Kidney (tissue), 14 donors: Measurements from ENCODE around the gene SNX10. TPM values are rescaled to one million over a fixed set of nuclear protein-coding genes. Genes with fewer than 3 reads are reported as not detected.

Experiments used
- DNase-seq, 5 donors: peaks; one replicate each; pipeline ENCODE4 v3.0.0-alpha.2; 2013 to 2020
- FAIRE-seq: peaks from 2 replicates; lab custom pipeline; 2012; peaks lifted over from hg19 to GRCh38; lab: Jason Lieb, UNC
- H3K27ac ChIP-seq, 2 donors: one replicate each; pipeline ENCODE4 v1.7.0; 2013; ENCODE audit warnings: low read depth in 2 of 2, low read length in 2 of 2, inconsistent platforms in 1 of 2
- H3K27me3 ChIP-seq: one replicate; pipeline ENCODE4 v1.7.1; 2013; ENCODE audit warnings: low read length, inconsistent platforms; ENCODE audit not compliant: control insufficient read depth, insufficient read depth
- H3K36me3 ChIP-seq, 3 donors: one replicate each; pipeline versions ENCODE4 v1.7.0 to v1.7.1; 2013; ENCODE audit warnings: low read length in 3 of 3, control low read depth in 1 of 3, inconsistent platforms in 1 of 3; ENCODE audit not compliant: insufficient read depth in 3 of 3, control insufficient read depth in 2 of 3
- H3K4me1 ChIP-seq, 3 donors: one replicate each; pipeline versions ENCODE4 v1.7.0 to v1.7.1; 2013; ENCODE audit warnings: low read length in 3 of 3, inconsistent platforms in 1 of 3, low read depth in 1 of 3; ENCODE audit not compliant: control insufficient read depth in 2 of 3, insufficient read depth in 2 of 3
- H3K4me3 ChIP-seq, 3 donors: one replicate each; pipeline versions ENCODE4 v1.7.0 to v1.8.1; 2013; ENCODE audit warnings: low read length in 3 of 3, control low read depth in 1 of 3, inconsistent platforms in 1 of 3
- H3K9ac ChIP-seq, 3 donors: one replicate each; pipeline versions ENCODE4 v1.7.0 to v1.7.1; 2013; ENCODE audit warnings: low read length in 3 of 3, control low read depth in 1 of 3, inconsistent platforms in 1 of 3
- H3K9me3 ChIP-seq, 3 donors: one replicate each; pipeline versions ENCODE4 v1.7.0 to v1.7.1; 2013; ENCODE audit warnings: low read length in 3 of 3, control low read depth in 1 of 3, inconsistent platforms in 1 of 3; ENCODE audit not compliant: control insufficient read depth in 2 of 3, insufficient read depth in 1 of 3
- CTCF ChIP-seq: IDR thresholded peaks from 3 replicates; pipeline ENCODE4 v1.5.1; 2012; ENCODE audit warnings: mild to moderate bottlenecking, moderate library complexity, borderline replicate concordance; ENCODE audit not compliant: insufficient read depth; ENCODE audit errors: extremely low read depth
- intact Hi-C: fragments of 100-400 bp; cut with DNase I; formaldehyde crosslinking; loops from one replicate; pipeline ENCODE4 v1.11.1; 2022
- polyA plus RNA-seq: library from polyadenylated mRNA; stranded (reverse); fragments of 350-450 nt; fragmentation: Illumina TruSeq; extraction: RNeasy Lipid Tissue Mini Kit (QIAGEN cat#74804); gene quantifications from one replicate; pipeline ENCODE4 v1.2.3, GENCODE V29; 2014; ENCODE audit warnings: low read depth, low replicate concordance; ENCODE audit not compliant: insufficient read depth
- total RNA-seq: library from RNA; stranded (reverse); fragmentation: NEBNext Ultra II Directional; extraction: Animal tissue kit (Norgen Biotek cat#: 25700); gene quantifications from one replicate; pipeline ENCODE4 v1.2.1, GENCODE V29; 2021
- donor health status: control.
- donor health status: control.
- donor health status: control.
- donor health status: control.
- donor health status: control.
- donor health status: DM: yes; HTN: yes; CAD: no.
- donor health status: Normal renal cell carcinoma (clear cell type).

Gene SNX10
- total and polyA plus RNA-seq, 2 donors from 2014 or later, result 30.1 to 72.0 TPM

GRCh38 chr7:26295015-26295414 is 3.4 kb downstream of the SNX10 start:
- FAIRE-seq (no peak), DNase-seq (no peak)
- H3K9me3 ChIP-seq, result no peaks in the 10 kb centered on the region
- TF ChIP-seq CTCF, result no peak
- intact Hi-C loops, result no loop called here
- peak overlapping the region in 1 of 3 donors; percentile 22 for H3K9ac ChIP-seq
- peaks cover 0 to 3% (median 0%) of the 10 kb centered on the region in 3 donors for H3K4me1 ChIP-seq
- no peak overlapping the region for H3K4me3 ChIP-seq
- no peaks in the 10 kb centered on the region for H3K36me3 ChIP-seq
- H3K27me3 ChIP-seq, result no peaks in the 10 kb centered on the region
- no peak overlapping the region for H3K27ac ChIP-seq

GRCh38 chr7:26295586-26295985 is 3.9 kb downstream of the SNX10 start:
- Histone ChIP-seq H3K36me3 (no peaks in the 10 kb centered on the region), H3K27me3 (no peaks in the 10 kb centered on the region), H3K9me3 (no peaks in the 10 kb centered on the region), H3K27ac (no peak overlapping the region), H3K4me3 (no peak overlapping the region), H3K4me1 (peaks cover 0 to 3% (median 0%) of the 10 kb centered on the region in 3 donors), H3K9ac (no peak overlapping the region)
- no peak for FAIRE-seq
- DNase-seq, result no peak
- intact Hi-C loops, result no loop called here
- no peak for TF ChIP-seq CTCF

GRCh38 chr7:26298472-26299058 is 6.9 kb downstream of the SNX10 start:
- H3K27ac ChIP-seq, result no peak overlapping the region
- no peak overlapping the region for H3K9ac ChIP-seq
- intact Hi-C loops, result no loop called here
- no peaks in the 10 kb centered on the region for H3K9me3 ChIP-seq
- no peaks in the 10 kb centered on the region for H3K27me3 ChIP-seq
- H3K4me1 ChIP-seq, result peaks cover 0 to 3% (median 0%) of the 10 kb centered on the region in 3 donors
- no peaks in the 10 kb centered on the region for H3K36me3 ChIP-seq
- DNase-seq (no peak), FAIRE-seq (no peak)
- TF ChIP-seq CTCF, result no peak
- H3K4me3 ChIP-seq, result no peak overlapping the region
